ENCODE results near the gene MAML2.

The MAML2 gene

DNA sequence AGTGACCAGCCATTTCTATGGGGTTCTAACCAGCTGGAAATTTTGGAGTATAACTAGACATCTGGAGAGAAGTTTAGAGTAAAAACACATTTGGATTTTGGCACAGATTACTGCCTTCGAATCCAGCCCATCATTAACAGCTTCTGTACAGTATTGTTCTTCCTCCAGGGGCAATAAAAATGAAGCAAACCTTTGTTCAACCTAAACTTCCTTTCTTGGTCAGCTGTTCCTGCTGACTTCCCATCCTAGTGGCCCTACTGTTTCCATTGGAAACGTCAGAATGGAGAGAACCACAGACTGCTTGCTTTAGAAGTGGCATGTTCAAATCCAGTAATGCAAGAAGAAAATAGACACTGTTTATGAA lies 215.4 kb downstream of the MAML2 start:
- no peak for TF ChIP-seq CTCF (IDR thresholded peaks at IDR 0.05; ENCODE audit: low read depth, low read length)
- no peak for DNase-seq (ENCODE audit: extremely low read depth, low read depth)

- no peak for TF ChIP-seq CTCF (IDR thresholded peaks at IDR 0.05; ENCODE audit: low read depth, low read length)
- no peak for DNase-seq (ENCODE audit: extremely low read depth, low read depth)
Measured at GRCh38 chr11:96126917-96127595, 215.9 kb downstream of the MAML2 start.

- DNase-seq (ENCODE audit: extremely low read depth, low read depth): no peak
- TF ChIP-seq CTCF (IDR thresholded peaks at IDR 0.05; ENCODE audit: low read depth, low read length): no peak
Measured at GRCh38 chr11:96125400-96125799, 217.6 kb downstream of the MAML2 start.

- no peak for TF ChIP-seq CTCF (IDR thresholded peaks at IDR 0.05; ENCODE audit: low read depth, low read length)
- DNase-seq (ENCODE audit: extremely low read depth, low read depth): no peak
Measured at GRCh38 chr11:96124155-96124554, 218.8 kb downstream of the MAML2 start.

DNA sequence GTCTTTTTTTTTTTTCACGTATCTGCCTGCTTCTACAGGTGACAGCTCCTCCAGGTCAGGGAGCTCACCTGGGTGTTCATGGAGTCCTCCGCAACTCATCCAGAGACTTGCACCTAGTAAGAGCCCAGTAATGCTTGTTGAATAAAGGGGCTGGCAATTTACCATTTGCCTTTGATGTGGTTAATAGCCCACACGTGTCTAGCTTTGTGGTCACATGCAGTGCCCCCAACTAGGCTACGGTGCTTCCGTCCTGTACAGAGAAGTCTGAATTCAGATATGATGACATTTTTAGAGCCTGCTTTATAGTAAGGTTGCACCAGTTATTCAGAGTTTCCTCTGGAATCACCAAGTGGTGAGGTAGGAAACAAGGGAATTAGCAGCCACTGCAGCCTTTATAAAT lies 219.7 kb downstream of the MAML2 start:
- TF ChIP-seq CTCF (IDR thresholded peaks at IDR 0.05; ENCODE audit: low read depth, low read length): no peak
- DNase-seq (ENCODE audit: extremely low read depth, low read depth): no peak

DNA sequence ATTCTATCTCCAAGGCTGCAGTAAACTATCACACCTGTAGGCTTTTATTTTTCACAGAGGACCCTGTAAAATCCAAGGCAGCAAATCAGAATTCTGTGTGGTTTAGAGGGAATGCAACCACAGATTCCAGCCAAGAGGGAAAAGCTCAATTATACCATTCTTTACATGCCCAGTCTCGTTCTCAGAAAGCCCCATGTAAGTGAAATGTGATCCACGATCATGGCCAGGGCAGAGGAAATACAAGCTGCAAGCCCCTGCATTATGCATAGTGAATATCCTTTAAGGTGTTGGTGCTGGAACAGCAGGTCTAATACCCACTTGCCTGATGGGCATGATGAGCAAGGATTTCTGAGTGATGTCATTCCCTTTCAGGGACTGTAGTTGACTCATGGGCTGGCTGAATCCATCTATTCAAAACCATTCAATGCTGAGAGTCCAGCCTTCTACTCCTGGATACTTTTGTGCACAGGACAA lies 220.4 kb downstream of the MAML2 start:
- no peak for DNase-seq (ENCODE audit: extremely low read depth, low read depth)
- no peak for TF ChIP-seq CTCF (IDR thresholded peaks at IDR 0.05; ENCODE audit: low read depth, low read length)

DNA sequence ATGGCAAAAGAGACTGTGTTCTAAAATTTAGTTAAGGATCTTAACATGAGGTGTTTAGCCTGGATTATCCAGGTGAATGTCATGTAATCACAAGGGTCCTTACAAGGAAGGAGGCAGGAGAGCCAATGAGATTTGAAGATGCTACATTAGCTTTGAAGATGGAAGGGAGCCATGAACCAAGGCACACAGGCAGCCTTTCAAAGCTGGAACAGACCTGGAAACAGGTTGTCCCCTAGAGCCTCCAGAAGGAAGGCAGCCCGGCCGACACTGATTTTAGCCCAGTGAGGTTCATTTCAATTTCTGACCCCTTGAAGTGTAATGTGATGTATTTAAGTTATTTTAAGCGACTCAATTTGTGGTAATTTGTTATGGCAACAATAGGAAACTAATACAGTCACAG lies 223.8 kb downstream of the MAML2 start:
- no peak for TF ChIP-seq CTCF (IDR thresholded peaks at IDR 0.05; ENCODE audit: low read depth, low read length)
- DNase-seq (ENCODE audit: extremely low read depth, low read depth): no peak
